HG03095 (cell line): Measurements from ENCODE around the gene PLAU.
"Not testable (repeated sequence)": the region's sequence is repeated elsewhere in the genome, so short reads cannot be mapped to it uniquely, and the experiment has no call there.

Source experiments
- ATAC-seq: cut with Tn5 transposase; IDR thresholded peaks from one replicate; pipeline ENCODE4 v1.9.1; 2021; ENCODE audit warnings: moderate library complexity; ENCODE audit not compliant: unreplicated experiment

The PLAU gene

GRCh38 chr10:73948947-73949633, 38.2 kb downstream of the PLAU start:
- no peak for ATAC-seq

- ATAC-seq, result no peak
Observed at GRCh38 chr10:73950155-73950948, 39.4 kb downstream of the PLAU start.

GRCh38 chr10:73953665-73954064, 42.7 kb downstream of the PLAU start:
- no peak for ATAC-seq

GRCh38 chr10:73954737-73955136, 43.8 kb downstream of the PLAU start:
- ATAC-seq, result no peak

GRCh38 chr10:73955719-73956118, 44.8 kb downstream of the PLAU start:
- ATAC-seq, result no peak

- ATAC-seq, result peak; percentile 42
Observed at GRCh38 chr10:73956476-73957359, 45.8 kb downstream of the PLAU start.

GRCh38 chr10:73959484-73960243, 48.7 kb downstream of the PLAU start:
- ATAC-seq, result no peak

GRCh38 chr10:73962386-73962785, 51.5 kb downstream of the PLAU start:
- no peak for ATAC-seq

- not testable (repeated sequence) for ATAC-seq
Observed at GRCh38 chr10:73963533-73963932, 52.6 kb downstream of the PLAU start.

GRCh38 chr10:73964743-73965142, 53.8 kb downstream of the PLAU start:
- ATAC-seq, result no peak

- not testable (repeated sequence) for ATAC-seq
Observed at GRCh38 chr10:73965267-73965889, 54.4 kb downstream of the PLAU start.

- ATAC-seq, result no peak
Observed at GRCh38 chr10:73965890-73966768, 55.2 kb downstream of the PLAU start.

- no peak for ATAC-seq
Observed at GRCh38 chr10:73967022-73967429, 56.1 kb downstream of the PLAU start.
